ENCODE data around the gene PLXNA4.

DNA sequence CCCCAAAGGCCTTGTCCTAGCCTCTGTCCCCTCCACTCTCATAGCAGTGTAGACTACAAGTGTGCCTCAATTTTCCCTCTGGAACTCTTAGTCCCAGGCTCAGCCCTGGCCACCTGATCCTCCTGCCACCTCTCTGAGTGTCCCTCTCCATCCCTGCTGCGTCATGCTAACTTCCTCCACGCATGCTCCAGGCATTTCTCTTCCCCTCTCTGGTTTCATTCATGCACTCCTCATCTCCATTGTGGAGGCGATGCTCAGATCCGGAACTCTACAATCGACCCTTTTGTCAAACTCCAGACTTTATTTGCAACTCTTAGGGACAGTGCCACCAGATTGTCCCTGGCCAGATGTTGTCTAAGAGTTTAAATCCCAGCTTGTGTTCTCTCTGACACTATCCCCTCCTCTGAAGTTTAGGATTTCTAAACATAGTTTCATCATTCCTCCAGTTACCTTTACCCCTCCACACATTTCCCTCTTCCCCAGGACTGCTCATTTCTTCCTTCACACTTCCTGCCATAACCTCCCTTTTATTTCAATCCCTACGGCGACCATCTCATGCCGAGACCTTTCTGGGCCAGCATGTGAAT, 492.6 kb downstream of the PLXNA4 start:
- TF ChIP-seq, protein P1, sequence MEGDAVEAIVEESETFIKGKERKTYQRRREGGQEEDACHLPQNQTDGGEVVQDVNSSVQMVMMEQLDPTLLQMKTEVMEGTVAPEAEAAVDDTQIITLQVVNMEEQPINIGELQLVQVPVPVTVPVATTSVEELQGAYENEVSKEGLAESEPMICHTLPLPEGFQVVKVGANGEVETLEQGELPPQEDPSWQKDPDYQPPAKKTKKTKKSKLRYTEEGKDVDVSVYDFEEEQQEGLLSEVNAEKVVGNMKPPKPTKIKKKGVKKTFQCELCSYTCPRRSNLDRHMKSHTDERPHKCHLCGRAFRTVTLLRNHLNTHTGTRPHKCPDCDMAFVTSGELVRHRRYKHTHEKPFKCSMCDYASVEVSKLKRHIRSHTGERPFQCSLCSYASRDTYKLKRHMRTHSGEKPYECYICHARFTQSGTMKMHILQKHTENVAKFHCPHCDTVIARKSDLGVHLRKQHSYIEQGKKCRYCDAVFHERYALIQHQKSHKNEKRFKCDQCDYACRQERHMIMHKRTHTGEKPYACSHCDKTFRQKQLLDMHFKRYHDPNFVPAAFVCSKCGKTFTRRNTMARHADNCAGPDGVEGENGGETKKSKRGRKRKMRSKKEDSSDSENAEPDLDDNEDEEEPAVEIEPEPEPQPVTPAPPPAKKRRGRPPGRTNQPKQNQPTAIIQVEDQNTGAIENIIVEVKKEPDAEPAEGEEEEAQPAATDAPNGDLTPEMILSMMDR (IDR thresholded peaks at IDR 0.05) = no peak
- TF ChIP-seq POLR2A (IDR thresholded peaks at IDR 0.05) = no peak

All from vagina (tissue), 2 donors.